Measurements from ENCODE around the gene CD151.

DNA sequence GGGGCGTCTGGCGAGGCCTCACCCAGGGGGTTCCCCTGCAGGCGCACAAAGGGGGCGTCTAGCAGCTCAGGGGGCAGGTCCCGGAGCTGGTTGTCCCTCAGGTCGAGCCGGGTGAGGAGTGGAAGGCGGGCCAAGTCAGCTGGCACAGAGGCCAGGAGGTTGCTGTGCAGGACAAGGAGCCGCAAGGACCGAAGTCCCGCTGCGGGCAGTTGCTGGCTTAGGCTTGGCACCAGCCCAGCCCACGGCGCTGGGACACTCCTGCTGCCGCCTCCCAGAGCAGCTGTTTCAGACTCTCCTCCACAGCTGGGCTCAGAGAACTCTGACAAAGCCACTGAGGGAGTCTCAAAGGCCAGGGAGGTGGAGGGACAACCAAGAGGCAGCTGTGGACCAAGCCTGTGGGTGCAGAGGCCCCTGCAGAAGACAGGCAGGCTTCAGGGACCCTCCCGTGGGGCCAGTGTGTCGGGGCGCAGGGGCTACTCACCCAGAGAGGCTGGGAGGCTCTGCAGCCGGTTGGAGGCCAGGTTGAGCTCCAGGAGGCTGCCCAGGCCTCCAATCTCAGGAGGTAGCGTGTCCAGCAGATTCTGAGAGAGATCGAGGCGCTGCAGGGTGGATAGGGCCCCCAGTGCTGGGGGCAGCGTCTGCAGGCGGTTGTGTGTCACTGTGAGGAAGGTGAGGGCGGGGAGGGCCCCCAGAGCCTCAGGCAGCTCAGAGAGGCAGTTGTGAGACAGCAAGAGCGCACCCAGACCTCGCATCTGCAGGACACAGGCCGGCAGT, 29.9 kb upstream of the CD151 start:
- TF ChIP-seq, protein P1, sequence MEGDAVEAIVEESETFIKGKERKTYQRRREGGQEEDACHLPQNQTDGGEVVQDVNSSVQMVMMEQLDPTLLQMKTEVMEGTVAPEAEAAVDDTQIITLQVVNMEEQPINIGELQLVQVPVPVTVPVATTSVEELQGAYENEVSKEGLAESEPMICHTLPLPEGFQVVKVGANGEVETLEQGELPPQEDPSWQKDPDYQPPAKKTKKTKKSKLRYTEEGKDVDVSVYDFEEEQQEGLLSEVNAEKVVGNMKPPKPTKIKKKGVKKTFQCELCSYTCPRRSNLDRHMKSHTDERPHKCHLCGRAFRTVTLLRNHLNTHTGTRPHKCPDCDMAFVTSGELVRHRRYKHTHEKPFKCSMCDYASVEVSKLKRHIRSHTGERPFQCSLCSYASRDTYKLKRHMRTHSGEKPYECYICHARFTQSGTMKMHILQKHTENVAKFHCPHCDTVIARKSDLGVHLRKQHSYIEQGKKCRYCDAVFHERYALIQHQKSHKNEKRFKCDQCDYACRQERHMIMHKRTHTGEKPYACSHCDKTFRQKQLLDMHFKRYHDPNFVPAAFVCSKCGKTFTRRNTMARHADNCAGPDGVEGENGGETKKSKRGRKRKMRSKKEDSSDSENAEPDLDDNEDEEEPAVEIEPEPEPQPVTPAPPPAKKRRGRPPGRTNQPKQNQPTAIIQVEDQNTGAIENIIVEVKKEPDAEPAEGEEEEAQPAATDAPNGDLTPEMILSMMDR (conservative IDR thresholded peaks at IDR 0.05; ENCODE audit: low read depth, low read length), result no peak
- TF ChIP-seq EZH2 (IDR thresholded peaks at IDR 0.05; ENCODE audit: borderline replicate concordance, low read depth, low read length, poor library complexity, severe bottlenecking), result no peak
